Fibroblast of villous mesenchyme (primary cell): ENCODE results near the gene POU2F2. TPM values are rescaled to one million over a fixed set of nuclear protein-coding genes. Genes with fewer than 3 reads are reported as not detected.

Source experiments
- DNase-seq: peaks from one replicate; pipeline ENCODE4 v3.0.0-alpha.2; 2010; ENCODE audit warnings: low read depth
- H3K4me3 ChIP-seq: 2 replicates; pipeline ENCODE4 v1.5.1; 2011; ENCODE audit warnings: low read depth, mild to moderate bottlenecking, low read length
- CTCF ChIP-seq: IDR thresholded peaks from 2 replicates; pipeline ENCODE4 v1.5.1; 2012; ENCODE audit warnings: low read depth, mild to moderate bottlenecking, low read length; ENCODE audit not compliant: insufficient read depth
- total RNA-seq: library from RNA; depleted of rRNA; stranded (reverse); fragments of >200 nt; gene quantifications from 2 replicates; pipeline ENCODE4 v1.2.3, GENCODE V29; 2012

Gene POU2F2
- total RNA-seq, 1 donor = 1.3 TPM

GRCh38 chr19:42150911-42151361, 18.7 kb upstream of the POU2F2 start:
- H3K4me3 ChIP-seq = no peak overlapping the region
- TF ChIP-seq CTCF = no peak
- no peak for DNase-seq

- no peak overlapping the region for H3K4me3 ChIP-seq
- no peak for DNase-seq
- no peak for TF ChIP-seq CTCF
These were observed 18.1 kb upstream of the POU2F2 start for GRCh38 chr19:42150364-42150763.

- no peak for TF ChIP-seq CTCF
- no peak overlapping the region for H3K4me3 ChIP-seq
- DNase-seq = no peak
These were observed 17.4 kb upstream of the POU2F2 start for GRCh38 chr19:42149447-42150202.

- H3K4me3 ChIP-seq = no peak overlapping the region
- no peak for TF ChIP-seq CTCF
- no peak for DNase-seq
These were observed 16.0 kb upstream of the POU2F2 start for GRCh38 chr19:42148266-42148665.

- no peak for TF ChIP-seq CTCF
- DNase-seq = peak; percentile 46
These were observed 11.3 kb upstream of the POU2F2 start for GRCh38 chr19:42143341-42144234.

GRCh38 chr19:42140125-42140754, 8.0 kb upstream of the POU2F2 start:
- DNase-seq = peak; percentile 74

More at GRCh38 chr19:42143341-42144234, 11.3 kb upstream of the POU2F2 start:
- no peak overlapping the region for H3K4me3 ChIP-seq

More at GRCh38 chr19:42140125-42140754, 8.0 kb upstream of the POU2F2 start:
- no peak overlapping the region for H3K4me3 ChIP-seq
- no peak for TF ChIP-seq CTCF
